Cerebellar cortex (tissue), 1 donor: ENCODE data around the gene CTNND2.

ENCODE experiments used
- DNase-seq: peaks from one replicate; pipeline ENCODE4 v3.0.0-alpha.2; 2015; ENCODE audit warnings: low spot score

CTNND2 gene, protein sequence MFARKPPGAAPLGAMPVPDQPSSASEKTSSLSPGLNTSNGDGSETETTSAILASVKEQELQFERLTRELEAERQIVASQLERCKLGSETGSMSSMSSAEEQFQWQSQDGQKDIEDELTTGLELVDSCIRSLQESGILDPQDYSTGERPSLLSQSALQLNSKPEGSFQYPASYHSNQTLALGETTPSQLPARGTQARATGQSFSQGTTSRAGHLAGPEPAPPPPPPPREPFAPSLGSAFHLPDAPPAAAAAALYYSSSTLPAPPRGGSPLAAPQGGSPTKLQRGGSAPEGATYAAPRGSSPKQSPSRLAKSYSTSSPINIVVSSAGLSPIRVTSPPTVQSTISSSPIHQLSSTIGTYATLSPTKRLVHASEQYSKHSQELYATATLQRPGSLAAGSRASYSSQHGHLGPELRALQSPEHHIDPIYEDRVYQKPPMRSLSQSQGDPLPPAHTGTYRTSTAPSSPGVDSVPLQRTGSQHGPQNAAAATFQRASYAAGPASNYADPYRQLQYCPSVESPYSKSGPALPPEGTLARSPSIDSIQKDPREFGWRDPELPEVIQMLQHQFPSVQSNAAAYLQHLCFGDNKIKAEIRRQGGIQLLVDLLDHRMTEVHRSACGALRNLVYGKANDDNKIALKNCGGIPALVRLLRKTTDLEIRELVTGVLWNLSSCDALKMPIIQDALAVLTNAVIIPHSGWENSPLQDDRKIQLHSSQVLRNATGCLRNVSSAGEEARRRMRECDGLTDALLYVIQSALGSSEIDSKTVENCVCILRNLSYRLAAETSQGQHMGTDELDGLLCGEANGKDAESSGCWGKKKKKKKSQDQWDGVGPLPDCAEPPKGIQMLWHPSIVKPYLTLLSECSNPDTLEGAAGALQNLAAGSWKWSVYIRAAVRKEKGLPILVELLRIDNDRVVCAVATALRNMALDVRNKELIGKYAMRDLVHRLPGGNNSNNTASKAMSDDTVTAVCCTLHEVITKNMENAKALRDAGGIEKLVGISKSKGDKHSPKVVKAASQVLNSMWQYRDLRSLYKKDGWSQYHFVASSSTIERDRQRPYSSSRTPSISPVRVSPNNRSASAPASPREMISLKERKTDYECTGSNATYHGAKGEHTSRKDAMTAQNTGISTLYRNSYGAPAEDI (N-terminal part only)

DNA sequence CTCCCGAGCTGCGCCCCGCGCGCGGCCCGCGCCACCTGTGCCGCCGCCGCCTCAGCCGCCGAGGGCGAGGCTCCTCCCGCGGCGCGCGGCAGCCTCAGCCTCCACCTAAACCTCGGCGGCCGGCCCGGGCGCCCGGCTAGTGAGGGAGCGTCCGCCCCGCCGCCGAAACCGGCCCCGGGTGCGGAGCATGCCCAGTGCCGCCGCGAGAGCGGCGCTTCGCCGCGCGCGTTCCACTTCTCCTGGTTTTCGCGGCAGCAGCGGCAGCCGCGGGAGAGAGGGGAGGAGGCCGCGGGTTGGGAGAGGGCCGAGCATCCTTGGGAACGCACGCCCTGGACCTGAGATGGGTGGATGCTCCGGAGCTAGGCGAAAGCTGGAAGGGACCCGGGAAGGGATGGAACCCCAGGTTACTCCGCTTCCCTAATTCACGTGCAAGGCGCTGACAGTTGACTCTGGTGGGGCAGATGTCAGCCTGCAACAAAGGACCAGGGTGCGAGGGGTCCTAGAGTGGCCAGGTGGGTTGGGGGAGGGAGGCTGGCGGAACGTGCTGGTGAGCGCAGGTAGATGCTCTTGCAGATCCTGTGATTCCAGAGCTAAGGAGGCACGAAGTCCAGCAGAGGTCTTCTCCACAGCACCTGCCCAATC, at the start of gene CTNND2:
CTNND2 (minus strand) TSS at position 182 of the 642 bp plus-strand sequence. CDS start 593 bp downstream, outside the sequence.
- DNase-seq, result peak; percentile 84

DNA sequence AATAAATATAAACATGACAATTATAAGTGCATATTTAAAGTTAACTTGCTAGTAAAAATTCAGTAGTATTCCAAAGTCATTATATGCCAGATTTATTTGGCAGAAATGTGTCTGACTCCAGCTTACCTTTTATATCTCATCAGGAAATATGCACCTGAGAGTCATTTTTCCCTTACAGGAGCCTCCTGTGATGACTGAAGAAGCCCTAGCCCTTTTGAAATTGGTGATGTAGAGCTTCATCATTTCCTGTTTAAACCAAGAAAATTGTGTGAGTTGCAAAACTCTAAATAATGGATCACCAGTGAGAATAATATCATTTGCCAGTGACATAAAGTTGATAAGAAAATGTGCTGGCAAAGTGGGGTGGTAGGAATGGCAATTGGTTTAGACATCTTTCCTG, 42.1 kb upstream of the CTNND2 start:
- no peak for DNase-seq

DNA sequence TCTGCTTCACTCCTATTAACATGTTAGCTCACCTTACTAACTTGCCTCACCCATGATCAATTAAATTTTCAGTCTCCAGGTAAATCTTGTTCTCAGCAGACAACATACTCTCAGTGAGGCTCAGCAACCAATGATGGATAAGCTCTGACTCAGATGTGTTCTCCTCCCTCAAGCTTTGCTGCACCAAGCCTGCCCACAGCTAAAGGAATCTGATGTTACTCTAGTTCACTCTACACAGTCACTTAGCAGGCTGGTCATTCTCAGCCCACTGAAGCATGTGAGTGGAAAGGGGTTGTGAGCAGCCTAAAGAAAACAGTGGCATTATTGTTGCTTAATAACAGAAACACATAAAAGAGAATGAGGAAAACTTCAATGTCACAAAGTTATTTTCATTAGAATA, 37.3 kb upstream of the CTNND2 start:
- DNase-seq, result no peak

DNA sequence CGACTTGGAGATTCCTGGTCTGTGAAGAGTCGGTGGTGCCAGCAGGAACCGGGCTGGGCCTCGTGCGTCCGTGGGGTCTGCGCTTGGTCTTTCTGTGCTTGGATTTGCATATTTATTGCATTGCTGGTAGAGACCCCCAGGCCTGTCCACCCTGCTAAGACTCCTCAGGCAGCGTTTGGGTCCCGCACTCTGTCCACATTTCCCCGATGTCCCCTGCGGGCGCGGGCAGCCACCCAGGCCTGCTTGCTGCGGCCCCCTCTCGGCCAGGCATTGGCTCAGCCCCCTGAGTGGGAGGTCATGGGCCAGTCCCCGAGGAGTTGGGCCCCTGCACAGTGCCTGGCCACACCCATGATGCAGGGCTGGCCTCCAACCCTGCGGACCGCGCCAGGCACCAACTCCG, 27.4 kb upstream of the CTNND2 start:
- no peak for DNase-seq

DNA sequence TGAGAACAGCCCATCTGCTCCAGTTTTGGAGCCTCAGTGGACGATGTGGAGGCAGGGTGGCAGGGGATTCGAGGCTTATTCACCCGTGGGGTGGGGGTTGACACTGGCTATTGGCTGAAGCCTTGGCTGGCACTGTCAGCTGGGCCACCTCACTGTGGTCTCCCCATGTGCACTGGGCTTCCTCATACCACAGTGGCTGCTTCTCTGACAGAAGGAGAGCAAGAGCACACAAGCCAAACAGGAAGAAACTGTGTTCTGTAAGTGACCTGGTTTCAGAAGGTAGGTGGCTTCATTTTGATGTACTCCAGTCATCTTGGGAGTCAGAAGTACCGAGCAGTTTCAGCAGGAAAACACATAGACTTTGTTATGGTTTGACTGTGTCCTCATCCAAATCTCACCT, 24.7 kb upstream of the CTNND2 start:
- peak; percentile 12 for DNase-seq

DNA sequence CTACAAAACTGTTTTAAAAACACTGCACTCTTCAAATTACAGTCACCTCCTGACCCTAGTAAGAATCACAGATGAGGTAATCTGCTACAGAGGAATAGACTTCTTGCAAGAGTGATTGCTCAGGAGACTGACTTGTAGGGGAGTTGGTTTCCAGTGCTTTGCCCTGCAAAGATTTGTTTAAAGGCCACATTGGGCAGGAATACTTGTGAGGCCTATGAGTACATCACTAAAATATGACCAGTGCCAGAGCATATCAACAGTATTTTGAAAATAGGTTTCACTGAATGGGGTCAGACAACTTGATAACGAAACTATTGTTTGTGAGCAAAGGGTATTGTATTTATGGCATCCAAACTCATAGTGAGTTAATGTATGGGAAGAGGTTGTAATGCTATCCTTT, 21.5 kb upstream of the CTNND2 start:
- DNase-seq, result no peak

DNA sequence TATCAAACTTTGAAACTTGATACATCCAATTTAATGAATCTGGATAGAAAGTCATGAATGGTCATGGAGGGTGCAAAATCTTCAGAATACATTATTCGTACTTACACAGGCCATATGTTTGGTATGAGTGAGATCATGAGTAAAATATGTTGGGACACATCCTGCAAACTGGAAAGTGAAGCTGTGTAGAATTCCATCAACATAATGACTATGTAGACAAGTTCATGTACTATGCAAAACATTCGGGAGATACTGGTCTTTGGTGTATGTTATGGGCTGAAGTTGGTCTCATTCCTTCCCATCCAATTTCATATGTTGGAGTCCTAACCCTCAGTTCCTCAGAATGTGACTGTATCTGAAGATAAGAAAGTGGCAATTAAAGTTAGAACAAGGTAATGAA, 18.1 kb upstream of the CTNND2 start:
- no peak for DNase-seq

DNA sequence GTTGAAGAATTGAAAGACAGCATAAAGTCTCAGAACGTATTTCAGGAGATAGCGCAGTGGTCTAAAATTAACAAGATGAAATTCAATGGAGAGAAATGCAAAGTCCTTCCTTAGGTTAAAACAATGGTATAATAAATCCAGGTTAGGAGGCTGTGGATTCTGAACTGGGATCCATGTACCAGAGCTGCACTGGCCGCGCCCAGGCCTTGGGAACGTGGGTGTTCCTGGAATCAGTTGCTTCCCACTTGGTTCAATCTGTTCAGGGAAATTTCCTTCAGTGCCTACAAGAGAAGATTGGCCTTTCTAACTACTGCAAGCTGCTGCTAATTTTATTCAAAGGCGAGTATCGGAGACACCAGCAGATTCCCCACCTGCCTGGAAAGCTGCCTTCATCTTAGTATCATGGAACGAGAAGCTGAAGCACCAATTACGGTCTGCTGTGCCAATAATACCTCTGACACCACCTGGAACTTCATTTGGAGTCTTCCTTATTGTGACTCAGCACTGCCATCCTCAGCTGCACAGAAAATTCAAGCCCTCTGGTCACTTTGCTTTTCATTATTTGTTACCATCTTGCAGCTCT, 14.3 kb upstream of the CTNND2 start:
- DNase-seq, result peak; percentile 89

DNA sequence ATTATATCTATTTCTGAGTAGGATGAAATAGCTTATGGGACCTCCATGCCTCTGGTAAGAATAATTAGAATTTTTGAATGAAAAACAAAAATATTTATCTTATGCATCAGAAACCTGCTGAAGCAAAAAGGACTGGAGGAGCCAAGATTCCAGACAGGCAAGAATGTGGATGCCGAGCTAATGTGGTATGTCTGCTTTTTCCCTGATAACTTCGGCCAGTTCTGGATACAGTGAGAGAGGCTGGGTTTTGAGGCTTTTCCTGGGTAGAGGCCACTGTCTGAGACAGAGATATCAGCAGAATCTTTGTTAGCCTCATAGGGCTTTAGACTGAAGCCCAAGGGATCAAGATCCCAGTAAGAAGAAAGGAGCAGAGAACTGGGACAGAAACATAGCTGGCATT, 5.2 kb upstream of the CTNND2 start:
- DNase-seq, result no peak

DNA sequence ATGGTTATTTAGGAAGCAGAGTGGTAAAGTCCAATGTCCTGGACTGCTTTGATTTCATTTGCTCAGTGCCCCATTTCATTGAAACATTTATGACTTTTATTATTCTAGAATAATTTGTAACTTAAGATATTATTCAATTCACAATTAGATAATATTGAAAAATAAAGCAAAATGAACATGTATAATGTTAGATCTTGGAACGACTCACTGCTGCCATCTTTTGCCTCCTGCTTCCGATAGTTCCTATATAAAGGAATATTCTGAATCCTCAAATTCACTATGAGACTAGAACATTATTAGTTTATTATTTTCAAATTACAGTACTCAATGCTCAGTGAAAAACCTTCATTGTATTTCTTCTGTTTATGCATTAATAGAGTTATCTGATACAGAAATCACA, 2.3 kb upstream of the CTNND2 start:
- DNase-seq, result no peak

DNA sequence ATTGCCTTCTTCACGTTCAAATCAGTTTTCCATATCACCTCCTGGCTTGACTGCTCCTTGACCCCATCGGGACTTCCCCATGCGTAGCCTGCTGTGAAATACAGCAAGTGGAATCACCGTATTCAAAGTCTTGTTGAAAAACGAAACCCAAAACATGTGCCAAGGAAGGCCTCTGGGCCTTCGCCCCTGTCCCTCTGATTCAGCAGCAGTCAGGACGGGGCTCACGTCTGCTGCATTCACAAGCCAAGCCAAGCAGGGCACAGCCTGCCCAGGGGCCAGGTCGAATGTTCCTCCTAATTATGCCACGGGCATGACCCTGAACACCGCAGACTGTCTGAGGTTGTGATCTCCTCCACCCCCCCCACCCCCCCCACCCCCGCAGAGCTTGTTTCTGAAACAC, 960 bp upstream of the CTNND2 start:
- DNase-seq, result no peak

DNA sequence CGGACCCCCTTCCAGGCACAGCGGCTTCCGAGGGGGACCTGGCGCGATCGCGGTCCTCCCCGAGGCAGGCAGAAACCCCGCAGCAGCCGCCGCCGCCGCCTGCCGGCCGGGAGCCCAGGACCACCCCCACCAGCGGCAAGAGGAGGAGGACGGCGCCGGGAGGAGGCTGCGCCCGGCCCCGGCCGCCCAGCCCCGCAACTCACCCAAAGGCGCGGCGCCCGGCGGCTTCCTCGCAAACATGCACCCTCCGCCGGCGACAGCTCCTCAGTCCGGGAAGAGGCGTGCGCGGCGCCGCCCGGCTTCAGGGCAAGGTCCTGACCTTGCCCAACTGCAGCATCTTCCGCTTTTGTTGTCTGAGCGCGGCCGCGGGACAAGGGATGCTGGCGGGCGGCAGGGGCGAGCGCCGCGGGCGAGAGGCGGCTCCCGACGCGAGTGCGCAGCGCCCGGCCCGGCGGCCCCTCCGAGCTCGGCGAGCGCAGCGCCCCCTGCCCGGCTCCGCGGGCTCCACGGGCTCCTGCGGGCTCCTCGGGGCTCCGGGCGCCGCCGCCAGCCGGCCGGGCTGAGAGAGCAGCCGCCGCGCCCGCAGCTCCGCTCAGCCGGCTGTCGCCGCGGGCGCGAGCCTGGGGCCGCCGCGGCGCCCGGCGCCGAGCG, 507 bp downstream of the CTNND2 start:
- DNase-seq, result peak; percentile 22

DNA sequence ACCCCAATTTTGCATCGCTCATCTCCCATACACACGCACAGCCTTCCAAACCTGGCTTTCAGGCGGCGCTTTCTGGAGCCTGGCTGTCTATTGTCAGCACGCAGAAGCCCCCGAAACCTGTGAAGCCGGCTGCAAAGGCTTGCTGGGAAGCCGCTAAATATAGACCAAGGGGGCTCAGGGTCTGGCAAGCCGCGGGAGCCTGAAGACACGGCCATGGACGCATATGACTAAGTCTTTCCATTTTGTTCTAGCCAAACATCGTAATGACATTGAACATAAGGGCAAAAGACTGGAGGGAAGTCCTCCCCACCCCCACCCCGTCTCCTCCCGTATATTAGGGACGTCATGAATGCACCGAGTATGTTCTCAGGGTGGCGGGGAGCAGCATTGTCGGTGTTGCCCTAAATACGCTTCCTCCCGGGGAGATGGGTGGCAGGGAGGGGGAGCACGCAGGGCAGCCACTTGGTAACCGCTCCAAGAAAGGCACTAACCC, 1.1 kb downstream of the CTNND2 start:
- peak; percentile 61 for DNase-seq

DNA sequence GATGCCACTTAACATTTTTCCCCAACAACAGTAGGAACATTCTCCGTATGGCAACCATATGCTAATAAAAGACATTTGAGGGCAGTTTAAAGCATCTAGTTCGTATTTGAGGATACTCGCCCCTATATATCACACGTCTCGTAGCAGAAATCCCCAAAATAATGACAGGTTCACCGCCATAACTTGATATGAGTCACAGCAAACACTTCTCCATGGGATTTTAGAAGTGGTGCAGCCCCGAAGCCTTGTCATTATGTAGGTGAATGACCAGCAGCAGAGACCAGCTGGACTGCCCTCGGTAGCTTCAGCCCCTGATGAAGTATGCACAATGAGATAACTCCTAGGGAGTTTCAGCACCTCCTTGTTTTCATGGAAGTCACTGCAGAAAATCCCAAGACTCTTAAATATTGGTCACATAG, 2.0 kb downstream of the CTNND2 start:
- DNase-seq, result peak; percentile 74

DNA sequence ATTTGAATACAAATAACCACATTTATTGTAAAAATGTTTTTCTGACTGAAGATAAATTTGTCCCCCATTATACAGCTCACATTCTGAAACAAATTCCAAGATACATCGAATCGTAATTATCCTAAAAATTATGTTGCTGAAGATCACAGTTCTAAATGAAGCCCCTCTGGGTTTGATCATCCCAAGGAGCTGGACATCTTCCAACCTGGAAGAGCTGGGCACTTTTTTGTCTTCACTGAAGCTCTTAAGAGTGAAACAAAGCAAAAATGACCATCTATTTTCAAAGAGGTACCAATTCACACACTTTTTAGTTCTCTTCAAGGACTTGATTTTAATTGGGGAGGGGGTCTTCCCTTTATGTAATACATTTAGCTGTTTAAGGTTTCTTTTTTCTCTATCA, 5.5 kb downstream of the CTNND2 start:
- DNase-seq, result peak; percentile 16

DNA sequence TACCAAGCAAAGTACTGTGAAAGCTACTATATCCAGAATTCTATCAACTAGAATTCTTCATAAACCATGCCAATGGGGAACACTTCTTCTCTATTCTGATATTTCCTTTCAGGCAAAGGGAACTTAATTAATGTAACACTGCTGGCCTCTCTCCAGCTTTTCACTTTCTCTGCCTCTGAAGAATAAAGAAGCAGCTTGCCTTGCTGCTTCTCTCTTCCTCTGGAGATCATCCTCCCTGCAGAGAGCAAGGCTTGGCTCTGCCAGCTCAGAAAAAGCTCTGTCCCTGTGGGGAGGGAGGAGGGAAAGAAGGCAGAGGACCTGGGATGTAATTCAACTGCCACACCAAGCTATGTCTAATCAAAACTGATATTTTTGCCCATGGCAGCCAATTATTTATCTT, 6.5 kb downstream of the CTNND2 start:
- DNase-seq, result peak; percentile 84

DNA sequence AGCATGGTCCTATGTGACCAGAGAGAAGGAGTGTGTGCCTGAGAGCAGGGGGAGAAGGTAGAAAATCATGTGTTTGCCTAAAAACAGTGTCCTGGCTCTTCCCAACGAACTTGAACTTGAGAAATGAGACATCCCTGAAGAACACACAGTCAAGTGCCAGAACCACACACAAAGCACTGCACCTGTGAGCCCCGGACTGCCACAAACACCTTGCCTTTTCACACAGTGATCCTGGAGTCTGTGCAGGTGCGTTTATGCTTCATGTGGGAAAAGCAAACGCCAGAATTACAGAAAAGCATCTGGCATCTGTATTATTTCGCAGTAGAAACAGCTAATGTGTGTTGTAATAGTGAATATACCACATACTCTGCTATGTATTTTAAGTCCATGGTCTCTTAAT, 9.3 kb downstream of the CTNND2 start:
- no peak for DNase-seq

DNA sequence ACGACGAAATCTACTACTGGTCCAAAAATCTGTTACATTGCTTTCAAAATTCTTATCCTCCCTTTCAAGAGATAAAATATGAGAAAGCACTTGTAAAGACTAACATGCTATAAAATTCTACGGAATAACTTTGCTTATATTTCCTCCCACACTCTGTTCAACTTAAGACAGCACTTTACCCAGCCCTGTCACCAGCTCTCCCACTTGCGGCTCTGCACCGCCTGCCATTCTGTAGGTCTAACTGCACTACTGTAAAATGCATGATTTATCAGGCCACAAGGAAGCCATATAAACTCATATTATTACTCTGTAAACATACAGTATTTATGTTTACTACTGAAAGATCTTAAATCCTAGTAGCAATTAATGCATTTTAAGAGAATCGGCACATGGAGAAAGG, 11.4 kb downstream of the CTNND2 start:
- no peak for DNase-seq

DNA sequence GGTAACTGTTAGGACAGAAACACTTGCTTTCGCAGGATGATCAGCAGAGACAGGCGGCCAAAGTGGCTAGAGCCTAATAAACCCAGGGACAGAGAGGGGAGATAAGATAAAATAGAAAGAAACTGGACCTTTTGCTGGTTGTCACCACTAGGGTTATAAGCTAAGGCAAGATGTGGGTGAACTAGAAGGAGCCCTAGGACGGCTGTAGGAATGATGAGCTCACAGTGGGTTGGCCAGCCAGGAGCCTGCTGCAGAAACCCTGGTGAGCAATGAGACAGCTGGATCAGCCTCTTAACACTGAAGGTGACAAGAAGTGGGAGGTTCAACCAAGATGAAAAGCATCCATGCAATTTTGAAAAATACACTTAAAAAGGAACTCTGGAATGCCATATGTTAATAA, 13.5 kb downstream of the CTNND2 start:
- no peak for DNase-seq

DNA sequence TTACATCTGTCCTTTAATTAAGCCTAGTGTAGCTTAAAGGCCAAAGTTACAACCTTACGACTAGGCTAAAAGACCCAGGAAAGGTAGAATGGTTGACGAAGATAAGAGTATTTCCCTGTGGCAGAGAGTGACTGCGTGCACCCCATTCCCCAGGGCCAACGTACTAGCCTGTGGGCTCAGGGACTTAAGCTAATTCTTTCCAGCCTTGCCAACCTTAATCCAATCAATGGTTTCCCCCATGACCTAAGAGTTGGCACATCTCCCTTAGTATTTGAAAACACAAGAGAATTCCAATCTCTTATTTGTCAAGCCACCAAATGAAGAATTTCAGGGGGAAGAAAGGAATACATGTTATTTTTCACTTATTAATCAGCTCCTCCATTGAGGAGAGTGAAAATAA, 16.0 kb downstream of the CTNND2 start:
- no peak for DNase-seq

DNA sequence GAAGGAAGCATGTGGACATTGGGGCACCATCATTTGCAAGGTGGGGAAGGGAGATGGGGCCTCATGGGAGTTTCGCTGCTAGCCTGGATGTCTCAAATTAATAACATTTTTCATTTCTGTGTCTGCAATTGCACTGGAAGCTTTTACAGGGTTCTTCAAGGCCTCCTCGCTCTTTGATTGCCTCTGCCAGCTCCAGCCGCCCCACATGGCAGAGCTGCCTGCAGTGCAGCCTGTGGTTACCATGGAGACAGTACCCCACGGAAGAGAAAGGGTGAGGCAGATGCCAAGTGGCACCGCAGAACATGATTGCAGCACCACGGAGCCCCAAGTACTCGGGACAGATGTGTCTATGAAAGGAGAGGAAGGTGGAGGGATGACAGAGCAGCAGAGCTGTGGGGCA, 25.4 kb downstream of the CTNND2 start:
- peak; percentile 84 for DNase-seq
